NB4 (cell line): ENCODE measurements around the gene NCCRP1.

ENCODE experiments used
- CTCF ChIP-seq: IDR thresholded peaks from one replicate; pipeline ENCODE4 v1.5.1; 2012; ENCODE audit warnings: low read depth, low read length
- MYC ChIP-seq: IDR thresholded peaks from 2 replicates; pipeline ENCODE4 v1.6.1; 2011; ENCODE audit warnings: low read depth, low read length
- POLR2A ChIP-seq: IDR thresholded peaks from 2 replicates; pipeline ENCODE4 v1.6.1; 2011; ENCODE audit warnings: mild to moderate bottlenecking; ENCODE audit not compliant: insufficient read length; ENCODE audit errors: extremely low read depth
- TF ChIP-seq, protein P1 (sequence below): IDR thresholded peaks from 2 replicates; pipeline ENCODE4 v1.6.1; 2011; ENCODE audit warnings: low read depth, low read length

GRCh38 chr19:39205449-39205764, 8.6 kb downstream of the NCCRP1 start:
- TF ChIP-seq CTCF = no peak
- no peak for TF ChIP-seq POLR2A
- TF ChIP-seq MYC = no peak
- TF ChIP-seq, protein P1, sequence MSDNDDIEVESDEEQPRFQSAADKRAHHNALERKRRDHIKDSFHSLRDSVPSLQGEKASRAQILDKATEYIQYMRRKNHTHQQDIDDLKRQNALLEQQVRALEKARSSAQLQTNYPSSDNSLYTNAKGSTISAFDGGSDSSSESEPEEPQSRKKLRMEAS = no peak
